Caco-2 (cell line): Measurements from ENCODE around the gene ADGRB3. TPM values are rescaled to one million over a fixed set of nuclear protein-coding genes. Genes with fewer than 3 reads are reported as not detected.

ENCODE experiments used
- BruUV-seq: library from RNA; stranded (reverse); fragments of 400-500 nt; replicated peaks from 2 replicates; lab custom pipeline; 2021; lab: Mats Ljungman, UMichigan
- CTCF ChIA-PET: fragments of 300-600 bp; sonication (Branson Sonifier 250); formaldehyde crosslinking; loops from one replicate; lab custom pipeline; 2022; ENCODE audit warnings: antibody characterized with exemption; lab: Charles Lee
- POLR2A ChIA-PET: fragments of 300-600 bp; sonication (Branson Sonifier 250); formaldehyde crosslinking; loops from one replicate; lab custom pipeline; 2022; ENCODE audit warnings: antibody characterized with exemption; lab: Charles Lee
- DNase-seq, 2 experiments: peaks; one replicate each; pipeline versions ENCODE4 v3.0.0 to v3.0.0-alpha.2; 2020 to 2022
- H3K27me3 ChIP-seq: replicated peaks from 2 replicates; pipeline ENCODE4 v1.6.0; 2011; ENCODE audit warnings: low read length; ENCODE audit not compliant: control insufficient read depth, insufficient read depth
- H3K36me3 ChIP-seq: 2 replicates; pipeline ENCODE4 v1.5.1; 2011; ENCODE audit warnings: low read length; ENCODE audit not compliant: control insufficient read depth, insufficient read depth
- H3K4me1 ChIP-seq: fragments of 250-450 bp; sonication (Bioruptor Pico); 2 replicates; pipeline ENCODE4 v1.5.1; 2020; ENCODE audit warnings: mild to moderate bottlenecking
- H3K4me3 ChIP-seq: 2 replicates; pipeline ENCODE4 v1.5.1; 2011; ENCODE audit warnings: low read depth, mild to moderate bottlenecking, control low read depth, low read length
- H3K9me3 ChIP-seq: fragments of 250-450 bp; sonication (Bioruptor Pico); 2 replicates; pipeline ENCODE4 v1.5.1; 2020; ENCODE audit warnings: mild to moderate bottlenecking, moderate library complexity
- H3K27ac Mint-ChIP-seq: one replicate; pipeline ENCODE4 v1.8.0; 2022; ENCODE audit warnings: mixed read lengths; ENCODE audit not compliant: unreplicated experiment
- H3K27me3 Mint-ChIP-seq: one replicate; pipeline ENCODE4 v1.8.0; 2022; ENCODE audit warnings: mixed read lengths; ENCODE audit not compliant: insufficient read depth, unreplicated experiment
- H3K36me3 Mint-ChIP-seq: one replicate; pipeline ENCODE4 v1.8.0; 2022; ENCODE audit warnings: mild to moderate bottlenecking, mixed read lengths; ENCODE audit not compliant: insufficient read depth, unreplicated experiment
- H3K4me1 Mint-ChIP-seq: one replicate; pipeline ENCODE4 v1.8.0; 2022; ENCODE audit warnings: low read depth, mixed read lengths; ENCODE audit not compliant: unreplicated experiment
- H3K4me3 Mint-ChIP-seq: one replicate; pipeline ENCODE4 v1.8.0; 2022; ENCODE audit warnings: mild to moderate bottlenecking, moderate library complexity, mixed read lengths; ENCODE audit not compliant: unreplicated experiment
- H3K9me3 Mint-ChIP-seq: one replicate; pipeline ENCODE4 v1.8.0; 2022; ENCODE audit warnings: mixed read lengths; ENCODE audit not compliant: unreplicated experiment
- CTCF ChIP-seq, 2 experiments: fragments of 200-600 bp in 1 of 2; IDR thresholded peaks; 1 replicate in 1 of 2; 2 replicates in 1 of 2; pipeline versions ENCODE4 v1.5.1 to v1.8.0; 2011 to 2022; ENCODE audit warnings: antibody characterized with exemption in 1 of 2, control low read depth in 1 of 2, inconsistent platforms in 1 of 2, low read depth in 1 of 2, low read length in 1 of 2, mild to moderate bottlenecking in 1 of 2, moderate library complexity in 1 of 2; ENCODE audit not compliant: insufficient read depth in 1 of 2, severe bottlenecking in 1 of 2, unreplicated experiment in 1 of 2
- intact Hi-C: fragments of 100-400 bp; cut with micrococcal nuclease; formaldehyde crosslinking; loops from one replicate; pipeline ENCODE4 v1.10.0; 2022; ENCODE audit not compliant: unreplicated experiment
- total RNA-seq: library from RNA; stranded (reverse); gene quantifications from 2 replicates; pipeline ENCODE4 v1.2.3, GENCODE V29; 2022

Gene ADGRB3
- total RNA-seq, 1 experiment from 2014 or later: 0.18 TPM

- Mint-ChIP-seq H3K27me3 (no peaks in the 10 kb centered on the region), H3K27ac (no peak overlapping the region), H3K4me1 (no peaks in the 10 kb centered on the region), H3K36me3 (no peaks in the 10 kb centered on the region), H3K4me3 (no peak overlapping the region), H3K9me3 (no peaks in the 10 kb centered on the region)
- H3K36me3 ChIP-seq: no peaks in the 10 kb centered on the region
- no TSS peak for BruUV-seq
- no peaks in the 10 kb centered on the region for H3K27me3 ChIP-seq
- no peak overlapping the region for H3K4me3 ChIP-seq
- H3K9me3 ChIP-seq: no peaks in the 10 kb centered on the region
- H3K4me1 ChIP-seq: no peaks in the 10 kb centered on the region
- no peak for DNase-seq
- no peak for TF ChIP-seq CTCF (IDR thresholded peaks at IDR 0.05; ENCODE audit: insufficient read depth in 1 of 2, low read depth in 1 of 2, low read length in 1 of 2, severe bottlenecking in 1 of 2, unreplicated experiment in 1 of 2)
- CTCF ChIA-PET: no interaction called here
- POLR2A ChIA-PET: no interaction called here
- intact Hi-C loops: no loop called here
Observed at GRCh38 chr6:69128411-69128810, 493.3 kb downstream of the ADGRB3 start.

- POLR2A ChIA-PET: no interaction called here
- H3K27me3 Mint-ChIP-seq: no peaks in the 10 kb centered on the region
Observed at GRCh38 chr6:69129046-69129445, 494.0 kb downstream of the ADGRB3 start.

GRCh38 chr6:69135927-69136326 lies 500.8 kb downstream of the ADGRB3 start:
- BruUV-seq: no TSS peak
- Histone ChIP-seq H3K36me3 (no peaks in the 10 kb centered on the region), H3K9me3 (no peaks in the 10 kb centered on the region), H3K27me3 (no peaks in the 10 kb centered on the region), H3K4me3 (no peak overlapping the region), H3K4me1 (no peaks in the 10 kb centered on the region)
- H3K36me3 Mint-ChIP-seq: no peaks in the 10 kb centered on the region
- peaks cover 11% of the 10 kb centered on the region for H3K9me3 Mint-ChIP-seq
- no peaks in the 10 kb centered on the region for H3K27me3 Mint-ChIP-seq
- no peak for DNase-seq
- H3K4me1 Mint-ChIP-seq: no peaks in the 10 kb centered on the region
- ChIA-PET POLR2A (no interaction called here), CTCF (no interaction called here)
- H3K4me3 Mint-ChIP-seq: no peak overlapping the region
- intact Hi-C loops: no loop called here
- no peak overlapping the region for H3K27ac Mint-ChIP-seq
- TF ChIP-seq CTCF (IDR thresholded peaks at IDR 0.05; ENCODE audit: insufficient read depth in 1 of 2, low read depth in 1 of 2, low read length in 1 of 2, severe bottlenecking in 1 of 2, unreplicated experiment in 1 of 2): no peak

More at GRCh38 chr6:69129046-69129445, 494.0 kb downstream of the ADGRB3 start:
- H3K4me3 Mint-ChIP-seq: no peak overlapping the region
- DNase-seq: no peak
- no peaks in the 10 kb centered on the region for H3K4me1 Mint-ChIP-seq
- Histone ChIP-seq H3K4me3 (no peak overlapping the region), H3K27me3 (no peaks in the 10 kb centered on the region), H3K9me3 (no peaks in the 10 kb centered on the region), H3K4me1 (no peaks in the 10 kb centered on the region), H3K36me3 (no peaks in the 10 kb centered on the region)
- CTCF ChIA-PET: no interaction called here
- no peak for TF ChIP-seq CTCF (IDR thresholded peaks at IDR 0.05; ENCODE audit: insufficient read depth in 1 of 2, low read depth in 1 of 2, low read length in 1 of 2, severe bottlenecking in 1 of 2, unreplicated experiment in 1 of 2)
- H3K9me3 Mint-ChIP-seq: no peaks in the 10 kb centered on the region
- no TSS peak for BruUV-seq
- H3K36me3 Mint-ChIP-seq: no peaks in the 10 kb centered on the region
- intact Hi-C loops: no loop called here
- H3K27ac Mint-ChIP-seq: no peak overlapping the region
